ENCODE measurements around the gene GALE. TPM values are rescaled to one million over a fixed set of nuclear protein-coding genes. Genes with fewer than 3 reads are reported as not detected.

GALE gene
- total RNA-seq, 1 experiment from 2014 or later, result 114 TPM

GRCh38 chr1:23751815-23752200, 48.7 kb downstream of the GALE start:
- in situ Hi-C loops (cut with HindIII; ENCODE audit: low pct_unique_long_range_greater_than_20kb, low sequenced_read_pairs) (no loop called here), intact Hi-C loops (cut with micrococcal nuclease; ENCODE audit: unreplicated experiment) (no loop called here)
- Histone ChIP-seq H3K9me3 (ENCODE audit: control insufficient read depth, insufficient read depth, low read depth, low read length) (no peaks in the 10 kb centered on the region), H3K4me3 (ENCODE audit: low read depth in 2 of 2, low read length in 2 of 2) (no peak overlapping the region), H3K36me3 (ENCODE audit: control insufficient read depth, insufficient read depth, low read length) (peaks cover 42% of the 10 kb centered on the region), H3K27me3 (ENCODE audit: control insufficient read depth, insufficient read depth, low read length) (no peaks in the 10 kb centered on the region), H3K27ac (ENCODE audit: low read length) (no peak overlapping the region), H3K4me1 (ENCODE audit: control insufficient read depth, insufficient read depth, low read length) (0 out of 2 replicates have a peak, but pooled peaks cover 7% of the 10 kb centered on the region)
- ChIA-PET POLR2A (interaction anchor here (0.6 kb wide), 1 partner anchor 27 kb away, joined by 3 read pairs; the partner anchor contains the start of gene PITHD1), CTCF (interaction anchor here (0.6 to 0.7 kb wide), 2 partner anchors 8 to 165 kb away, joined by 3 read pairs; partner anchors contain the start of gene ELOA)
- DNase-seq (ENCODE audit: low read depth, low spot score), result no peak
- TF ChIP-seq SIN3A (IDR thresholded peaks at IDR 0.05; ENCODE audit: borderline replicate concordance, insufficient read depth, low read depth, low read length) (no peak), REST (IDR thresholded peaks at IDR 0.05; ENCODE audit: insufficient read depth in 1 of 2, low read depth in 2 of 2, low read length in 1 of 2) (no peak), POLR2AphosphoS5 (IDR thresholded peaks at IDR 0.05; ENCODE audit: low read depth, low read length) (no peak), CTCF (IDR thresholded peaks at IDR 0.05) (no peak), TCF7L2 (IDR thresholded peaks at IDR 0.05; ENCODE audit: low read depth, low read length) (no peak)
- no TSS peak for BruUV-seq (replicated peaks)
- ATAC-seq, result no peak

- intact Hi-C loops (cut with micrococcal nuclease; ENCODE audit: unreplicated experiment), result no loop called here
- BruUV-seq (replicated peaks), result TSS peak; percentile 53
- CTCF ChIA-PET, result interaction anchor here (0.7 kb wide), 2 partner anchors 40 to 165 kb away, joined by 3 read pairs; no protein-coding TSS in a partner anchor
- H3K4me1 ChIP-seq (ENCODE audit: control insufficient read depth, insufficient read depth, low read length), result 0 out of 2 replicates have a peak, but pooled peaks cover 7% of the 10 kb centered on the region
- no peak for DNase-seq (ENCODE audit: low read depth, low spot score)
- in situ Hi-C loops (cut with HindIII; ENCODE audit: low pct_unique_long_range_greater_than_20kb, low sequenced_read_pairs), result no loop called here
- no peaks in the 10 kb centered on the region for H3K27me3 ChIP-seq (ENCODE audit: control insufficient read depth, insufficient read depth, low read length)
- POLR2A ChIA-PET, result interaction anchor here (0.6 kb wide), 1 partner anchor 27 kb away, joined by 3 read pairs; the partner anchor contains the start of gene PITHD1
- no peak for TF ChIP-seq POLR2AphosphoS5 (IDR thresholded peaks at IDR 0.05; ENCODE audit: low read depth, low read length)
- no peak for TF ChIP-seq TCF7L2 (IDR thresholded peaks at IDR 0.05; ENCODE audit: low read depth, low read length)
- TF ChIP-seq CTCF (IDR thresholded peaks at IDR 0.05), result peak; percentile 91
- no peak for TF ChIP-seq REST (IDR thresholded peaks at IDR 0.05; ENCODE audit: insufficient read depth in 1 of 2, low read depth in 2 of 2, low read length in 1 of 2)
- TF ChIP-seq SIN3A (IDR thresholded peaks at IDR 0.05; ENCODE audit: borderline replicate concordance, insufficient read depth, low read depth, low read length), result no peak
- H3K4me3 ChIP-seq (ENCODE audit: low read depth in 2 of 2, low read length in 2 of 2), result no peak overlapping the region
- no peaks in the 10 kb centered on the region for H3K9me3 ChIP-seq (ENCODE audit: control insufficient read depth, insufficient read depth, low read depth, low read length)
- H3K27ac ChIP-seq (ENCODE audit: low read length), result no peak overlapping the region
- ATAC-seq, result peak; percentile 94
- peaks cover 36% of the 10 kb centered on the region for H3K36me3 ChIP-seq (ENCODE audit: control insufficient read depth, insufficient read depth, low read length)
Measured at GRCh38 chr1:23751050-23751814, 49.3 kb downstream of the GALE start.
